K562 (cell line): ENCODE data around the gene CXorf65. TPM values are rescaled to one million over a fixed set of nuclear protein-coding genes. Genes with fewer than 3 reads are reported as not detected.

Source experiments
- EGR1 ChIP-seq: fragments of 450-650 bp; conservative IDR thresholded peaks from 2 replicates; pipeline ENCODE4 v1.6.1; 2017; ENCODE audit warnings: mild to moderate bottlenecking
- HOMEZ ChIP-seq: fragments of 250-450 bp; sonication (Bioruptor Pico); IDR thresholded peaks from 2 replicates; pipeline ENCODE4 v1.4.0; 2020; ENCODE audit warnings: mild to moderate bottlenecking, moderate library complexity
- NUFIP1 ChIP-seq: fragments of 450-650 bp; IDR thresholded peaks from 2 replicates; pipeline ENCODE4 v1.6.1; 2018; ENCODE audit not compliant: partially characterized antibody
- SP1 ChIP-seq: sonication (generic); formaldehyde crosslinking; IDR thresholded peaks from 2 replicates; pipeline ENCODE4 v1.8.1; 2022; ENCODE audit warnings: mild to moderate bottlenecking, missing genetic modification reagents
- TAF7 ChIP-seq: fragments of 450-650 bp; IDR thresholded peaks from 2 replicates; pipeline ENCODE4 v1.6.1; 2016; ENCODE audit warnings: missing genetic modification characterization, missing compliant biosample characterization
- TARDBP ChIP-seq: fragments of 450-650 bp; IDR thresholded peaks from 2 replicates; pipeline ENCODE4 v1.6.1; 2016
- TCF3 ChIP-seq: sonication (generic); formaldehyde crosslinking; IDR thresholded peaks from 2 replicates; pipeline ENCODE4 v1.4.0; 2020; ENCODE audit warnings: mild to moderate bottlenecking, missing genetic modification reagents
- ZNF121 ChIP-seq: sonication (generic); formaldehyde crosslinking; conservative IDR thresholded peaks from 2 replicates; pipeline ENCODE4 v1.8.0; 2022; ENCODE audit warnings: missing genetic modification reagents
- ZNF41 ChIP-seq: fragments of 250-450 bp; sonication (Bioruptor Pico); conservative IDR thresholded peaks from 2 replicates; pipeline ENCODE4 v1.4.0; 2020; ENCODE audit warnings: mild to moderate bottlenecking
- polyA plus RNA-seq, 8 experiments: library from polyadenylated mRNA; depleted of rRNA in 4 of 8; stranded (reverse) in 5 of 8; unstranded in 3 of 8; fragments of >200 nt; fragmentation: Nextera tagmentation in 2 of 8; fragmentation: Illumina TruSeq in 1 of 8; extraction: Ambion mirVana in 2 of 8; extraction: Trizol in 1 of 8; gene quantifications; 2 replicates each; pipeline versions ENCODE4 v1.2.1 to v1.2.3, GENCODE V29; 2011 to 2014; ENCODE audit warnings: inconsistent platforms in 1 of 8, missing spikeins in 1 of 8
- total RNA-seq, 7 experiments: library from RNA; depleted of rRNA in 6 of 7; stranded (reverse); fragments of >200 nt in 6 of 7; fragmentation: Illumina TruSeq in 2 of 7; extraction: Trizol in 2 of 7; gene quantifications; 2 replicates each; pipeline versions ENCODE4 v1.2.1 to v1.2.3, GENCODE V29; 2011 to 2021; ENCODE audit warnings: low replicate concordance in 1 of 7

CXorf65 gene
- total and polyA plus RNA-seq, 9 of the 15 experiments (the other 6 are each of a cell fraction or from before 2014, with no cell fraction given): 1.4 to 8.4 (median 2.9) TPM

GRCh38 chrX:71118032-71118984, 11.8 kb upstream of the CXorf65 start, which contains the start of gene MED12 (continued):
- TF ChIP-seq SP1 (CRISPR knock-in tag): 0 out of 2 replicates have a peak, but pooled peaks have one; percentile 34
- TF ChIP-seq EGR1: peak; percentile 23
- no peak for TF ChIP-seq TARDBP
- TF ChIP-seq TCF3 (CRISPR knock-in tag): no peak
- TF ChIP-seq ZNF41: no peak
- TF ChIP-seq ZNF121 (CRISPR knock-in tag): no peak
- no peak for TF ChIP-seq HOMEZ (CRISPR knock-in tag)
- no peak for TF ChIP-seq NUFIP1
- peak; percentile 20; the same call in 1 of the 2 replicates for TF ChIP-seq TAF7 (tag)
